Measurements from ENCODE around the gene NABP1. TPM values are rescaled to one million over a fixed set of nuclear protein-coding genes. Genes with fewer than 3 reads are reported as not detected.

NABP1 gene
- total RNA-seq, 2 experiments from 2014 or later: 51.3 to 52.0 TPM

- ChIA-PET CTCF (interaction anchor here (0.6 kb wide), 1 partner anchor 9 kb away, joined by 3 read pairs; no protein-coding TSS in a partner anchor), POLR2A (no interaction called here)
These were observed 51.1 kb downstream of the NABP1 start for GRCh38 chr2:191728750-191729624.

- POLR2A ChIA-PET: no interaction called here
- CTCF ChIA-PET: no interaction called here
These were observed 52.3 kb downstream of the NABP1 start for GRCh38 chr2:191730263-191730662.

Other genes starting within 250 kb of the NABP1 start
- not detected for gene CAVIN2, start 169.0 kb downstream of the NABP1 start, total RNA-seq